Erythroblast (primary cell): Measurements from ENCODE around the gene THSD4.

Experiments
- GATA1 ChIP-seq: IDR thresholded peaks from 2 replicates; pipeline ENCODE4 v1.6.1; 2011; ENCODE audit warnings: low read depth, mild to moderate bottlenecking, control low read depth, low read length, moderate library complexity
- POLR2A ChIP-seq: IDR thresholded peaks from 2 replicates; pipeline ENCODE4 v1.6.1; 2011; ENCODE audit warnings: mild to moderate bottlenecking, low read length

GRCh38 chr15:71202712-71203111 lies 87.4 kb downstream of the THSD4 start:
- no peak for TF ChIP-seq POLR2A
- no peak for TF ChIP-seq GATA1
